NCI-H146 treated with DMSO at 0.1 percent for 48 hours (cell line): ENCODE results near the gene ZNF33B.
A peak's percentile ranks its signal among the peaks of the same experiment; 100 is the strongest.
"Not testable (repeated sequence)": the region's sequence is repeated elsewhere in the genome, so short reads cannot be mapped to it uniquely, and the experiment has no call there.

Source experiments
- DNase-seq: peaks from one replicate; lab custom pipeline; 2025; ENCODE audit not compliant: unreplicated experiment; lab: John Stamatoyannopoulos, UW

The ZNF33B gene

DNA sequence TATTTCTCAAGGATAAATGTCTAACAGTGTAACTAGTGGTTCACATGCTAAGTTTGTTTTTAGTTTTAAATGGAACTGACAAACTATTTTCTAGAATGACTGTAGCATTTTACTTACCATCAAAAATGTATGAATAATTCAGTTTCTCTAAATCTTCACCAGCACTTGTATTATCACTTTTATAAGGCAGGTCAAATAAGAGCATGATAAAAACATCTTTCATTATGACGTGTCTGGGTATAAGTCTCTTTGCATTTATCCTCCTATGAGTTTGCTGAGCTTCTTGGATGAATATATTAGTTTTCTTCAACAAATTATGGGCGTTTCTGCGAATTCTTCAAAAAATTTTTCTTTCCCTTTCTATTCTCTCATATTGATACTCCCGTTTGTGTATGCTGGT is 19.9 kb downstream of the ZNF33B start:
- DNase-seq = no peak

DNA sequence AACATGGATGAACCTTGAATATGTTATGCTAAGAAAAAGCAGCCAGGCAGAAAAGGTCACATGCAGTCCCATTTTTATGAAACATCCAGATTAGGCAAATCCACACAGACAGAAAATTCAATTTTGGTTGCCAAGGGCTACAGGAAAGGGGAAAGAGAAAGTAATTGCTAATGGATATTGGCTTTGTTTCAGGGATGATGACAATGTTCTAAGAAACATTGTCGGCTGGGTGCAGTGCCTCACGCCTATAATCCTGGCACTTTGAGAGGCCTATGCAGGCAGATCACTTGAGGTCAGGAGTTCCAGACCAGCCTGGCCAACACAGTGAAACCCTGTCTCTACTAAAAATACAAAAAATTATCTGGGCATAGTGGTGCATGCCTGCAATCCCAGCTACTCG is 23.0 kb downstream of the ZNF33B start:
- DNase-seq = no peak

DNA sequence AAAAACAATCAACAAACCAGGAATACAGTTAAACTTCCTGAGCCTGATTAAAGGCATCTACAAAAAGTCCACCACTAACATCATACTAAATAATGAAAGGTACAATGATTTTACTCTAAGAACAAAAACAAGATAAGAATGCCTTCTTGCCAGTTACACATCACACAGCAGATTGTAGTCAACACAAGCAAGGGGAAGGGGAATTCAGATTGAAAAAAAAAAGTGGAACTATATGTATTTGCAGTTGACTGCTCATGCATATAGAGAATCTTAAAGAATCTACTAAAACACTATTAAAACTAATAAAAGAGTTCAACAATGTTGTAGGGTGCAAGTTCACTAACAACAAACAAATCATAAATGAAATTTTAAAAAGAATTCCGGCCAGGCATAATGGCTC is 28.5 kb downstream of the ZNF33B start:
- no peak for DNase-seq

DNA sequence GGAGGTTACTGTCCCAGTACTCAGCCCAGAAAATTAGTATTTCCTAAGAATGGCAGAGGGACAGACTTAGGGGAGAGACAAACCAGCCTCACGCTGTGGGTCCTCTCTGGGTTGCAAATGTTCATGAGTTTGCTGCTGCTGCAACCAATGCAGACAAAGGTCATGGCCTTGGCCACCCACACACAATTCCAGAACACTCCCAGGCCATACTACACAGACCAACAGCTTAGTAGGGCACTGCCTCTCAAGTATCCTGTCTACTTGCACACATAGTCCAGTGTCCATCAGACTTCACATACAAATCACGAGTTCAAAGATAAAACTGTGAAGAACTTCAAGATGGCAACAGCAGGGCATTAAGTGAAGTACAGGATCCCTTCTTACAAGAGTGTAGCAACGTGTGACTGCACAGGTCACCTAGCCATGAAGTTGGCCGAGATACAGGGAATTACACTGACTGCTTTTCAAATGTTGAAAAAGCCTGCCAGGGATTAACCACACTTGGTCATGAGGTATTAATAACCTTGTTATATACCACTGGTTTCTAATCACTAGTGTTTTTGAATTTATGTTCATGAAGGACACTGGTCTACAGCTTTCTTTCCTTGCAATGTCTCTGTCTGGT is 40.0 kb downstream of the ZNF33B start:
- no peak for DNase-seq

DNA sequence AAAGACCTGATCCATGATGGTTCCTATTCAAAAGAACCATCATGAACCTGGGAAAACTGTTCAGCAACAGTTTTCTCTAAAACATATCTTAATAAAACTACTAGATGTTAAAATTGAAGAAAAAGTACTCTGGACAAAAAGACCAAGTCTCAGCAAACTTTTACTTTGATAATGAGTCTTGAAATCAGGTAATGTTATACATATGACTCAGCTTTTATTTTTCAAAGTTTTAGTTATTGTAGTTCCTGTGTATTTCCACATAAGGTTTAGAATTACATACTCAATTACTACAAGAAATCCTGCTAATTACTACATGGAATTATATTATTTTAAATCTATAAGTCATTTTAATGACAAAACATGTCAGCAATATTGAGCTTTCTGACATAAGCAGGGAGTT is 42.2 kb downstream of the ZNF33B start:
- no peak for DNase-seq

DNA sequence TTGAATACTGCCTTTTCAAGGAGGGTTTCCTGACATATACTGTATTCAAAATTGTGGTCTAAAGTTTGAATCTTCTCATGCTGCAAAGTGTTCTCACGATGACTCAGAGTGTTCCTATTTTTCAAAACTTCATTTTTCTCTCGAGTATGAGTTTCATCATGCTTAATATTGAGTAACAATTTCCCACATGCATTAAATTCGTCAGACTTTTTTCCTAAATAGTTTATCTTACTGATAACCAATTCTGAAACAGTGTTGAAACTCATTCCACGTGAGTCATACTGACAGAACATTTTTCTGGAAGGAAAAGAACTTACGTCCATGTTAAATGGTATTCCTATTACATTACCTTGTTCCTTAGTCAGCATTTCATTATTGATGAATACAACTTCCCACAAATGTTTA is 44.1 kb downstream of the ZNF33B start:
- no peak for DNase-seq

DNA sequence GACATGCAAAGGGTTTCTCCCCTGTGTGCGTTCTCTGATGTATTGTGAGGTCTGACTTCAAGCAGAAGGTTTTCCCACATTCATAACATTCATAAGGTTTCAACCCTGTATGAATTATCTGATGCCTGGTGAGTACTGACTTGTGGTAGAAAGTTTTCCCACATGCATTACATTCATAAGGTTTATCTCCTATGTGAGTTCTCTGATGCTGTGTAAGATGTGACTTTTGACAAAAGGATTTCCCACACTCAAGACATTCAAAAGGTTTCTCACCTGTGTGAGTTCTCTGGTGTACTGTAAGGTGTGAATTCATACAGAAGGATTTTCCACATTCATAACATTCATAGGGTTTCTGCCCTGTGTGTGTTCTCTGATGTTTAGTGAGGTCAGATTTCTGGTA is 45.1 kb downstream of the ZNF33B start:
- DNase-seq = no peak

DNA sequence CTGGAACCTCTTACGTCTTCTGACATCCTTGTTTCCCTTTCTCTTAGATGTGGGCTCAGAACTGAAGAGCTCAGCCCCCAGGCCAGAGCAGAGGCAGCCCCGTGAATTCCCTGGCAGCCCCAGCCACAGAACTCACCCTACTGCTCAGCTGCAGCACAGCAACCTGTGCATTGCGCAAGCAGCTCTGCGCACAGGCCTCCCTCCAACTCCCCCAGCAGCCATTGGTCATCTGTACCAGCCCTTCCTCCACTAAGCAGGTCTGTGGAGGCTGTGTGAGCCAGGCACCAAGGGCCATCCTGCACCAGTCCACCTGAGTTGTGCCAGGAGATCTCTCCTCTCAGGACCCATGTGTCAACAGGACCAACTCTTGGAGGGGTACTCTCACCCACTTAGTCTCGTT is 54.5 kb downstream of the ZNF33B start:
- DNase-seq = no peak

DNA sequence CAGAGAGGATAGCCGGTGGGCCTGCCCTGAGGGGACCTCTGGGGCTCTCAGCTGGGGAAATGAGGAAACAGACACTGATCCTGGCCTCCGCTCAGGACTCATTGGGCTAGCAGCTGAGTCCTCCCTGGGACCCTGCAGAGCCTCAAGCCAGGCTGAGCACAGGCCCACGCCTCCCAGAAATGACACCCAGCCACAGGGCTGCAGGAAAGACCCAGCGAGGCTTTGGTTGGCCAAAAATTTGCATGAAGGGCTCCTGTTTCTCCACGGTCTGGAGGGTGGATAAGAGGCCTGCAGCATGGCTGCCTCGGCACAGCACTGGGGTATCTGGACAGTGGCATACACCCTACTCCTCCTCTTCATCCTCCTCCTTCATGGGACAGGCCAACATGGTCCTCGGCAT is 60.4 kb downstream of the ZNF33B start:
- no peak for DNase-seq

DNA sequence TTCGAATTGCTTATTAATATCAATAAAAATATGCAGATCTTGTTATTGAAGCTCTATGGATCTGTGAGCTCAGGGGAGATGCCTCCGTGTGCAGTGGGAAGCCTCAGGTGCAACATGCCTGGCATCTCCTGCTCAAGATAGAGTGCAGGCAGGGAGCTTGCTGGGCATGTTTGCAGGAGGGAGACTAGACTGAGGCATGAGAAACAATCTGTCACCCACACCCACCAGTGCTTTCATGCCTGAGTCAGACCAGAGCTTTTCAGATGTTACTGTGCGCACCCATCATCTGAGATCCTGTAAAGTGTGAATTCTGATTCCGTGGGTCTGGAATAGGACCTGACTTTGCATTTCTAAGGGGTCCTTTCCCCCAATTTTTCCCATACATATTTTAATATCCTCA is 62.0 kb downstream of the ZNF33B start:
- DNase-seq = no peak

DNA sequence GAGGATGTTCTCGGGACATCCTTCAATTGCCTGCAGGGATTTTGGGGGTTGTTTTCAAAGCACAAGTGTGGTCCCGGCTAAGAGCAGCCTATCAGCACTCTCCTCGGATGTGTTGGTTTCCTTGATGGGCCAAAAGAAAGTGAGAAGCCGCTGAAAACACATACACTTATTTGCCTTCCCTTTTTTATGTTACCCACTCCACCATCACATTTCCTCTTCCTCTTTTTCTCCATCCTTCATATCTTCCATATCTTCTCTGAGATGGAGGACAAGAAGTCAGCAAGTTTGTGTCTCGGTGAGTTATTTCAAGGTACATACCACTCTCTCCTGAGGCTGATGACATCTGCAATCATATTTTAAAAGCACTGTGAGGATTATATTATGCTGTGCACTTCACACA is 64.0 kb downstream of the ZNF33B start:
- no peak for DNase-seq

DNA sequence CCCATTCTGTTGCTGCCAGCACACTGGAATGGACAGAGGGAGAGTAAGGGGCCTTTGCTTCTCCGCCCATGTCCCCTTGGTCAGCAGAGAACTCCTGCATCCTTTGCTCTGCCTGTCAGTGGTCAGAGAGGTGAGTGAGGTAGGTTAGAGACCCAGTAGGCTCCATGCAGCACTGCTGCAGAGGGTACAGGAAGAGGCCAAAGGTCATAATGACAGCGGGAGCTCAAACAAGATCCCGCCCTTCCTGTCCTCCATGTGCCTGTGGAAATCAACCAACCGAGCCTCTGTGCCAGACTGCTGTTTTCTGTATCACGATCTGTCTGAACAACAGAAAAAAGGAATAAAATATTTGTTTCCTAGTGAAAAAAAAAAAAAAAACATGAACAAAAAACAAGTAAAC is 81.4 kb downstream of the ZNF33B start:
- no peak for DNase-seq

DNA sequence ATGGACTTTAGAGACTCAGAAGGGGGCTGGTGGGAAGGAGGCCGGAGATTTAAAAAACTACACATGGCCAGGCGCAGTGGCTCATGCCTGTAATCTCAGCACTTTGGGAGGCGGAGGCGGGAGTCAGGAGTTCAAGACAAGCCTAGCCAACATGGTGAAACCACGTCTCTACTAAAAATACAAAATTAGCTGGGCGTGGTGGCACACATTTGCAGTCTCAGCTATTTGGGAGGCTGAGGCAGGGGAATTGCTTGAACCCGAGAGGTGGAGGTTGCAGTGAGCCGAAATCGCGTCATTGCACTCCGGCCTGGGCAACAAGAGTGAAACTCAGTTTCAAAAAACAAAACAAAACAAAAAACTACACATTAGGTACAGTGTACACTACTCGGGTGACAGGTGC is 84.8 kb downstream of the ZNF33B start:
- not testable (repeated sequence) for DNase-seq

DNA sequence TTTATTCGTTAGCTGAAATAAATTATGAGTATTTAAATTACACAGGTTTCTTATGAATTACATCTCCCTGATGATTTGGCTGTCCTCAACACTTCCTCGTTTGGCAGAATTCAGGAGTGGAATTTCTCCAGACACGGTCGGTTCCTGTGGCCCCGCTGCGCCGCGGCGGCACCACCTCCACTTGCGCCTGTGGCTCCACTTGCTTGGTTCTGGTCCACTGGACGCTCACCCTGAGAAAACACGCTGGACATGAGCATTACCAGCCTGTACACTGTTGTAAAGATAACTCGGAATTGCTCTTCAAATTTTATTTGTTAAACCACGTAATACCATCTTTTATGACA is 85.3 kb downstream of the ZNF33B start:
- peak; percentile 80 for DNase-seq

DNA sequence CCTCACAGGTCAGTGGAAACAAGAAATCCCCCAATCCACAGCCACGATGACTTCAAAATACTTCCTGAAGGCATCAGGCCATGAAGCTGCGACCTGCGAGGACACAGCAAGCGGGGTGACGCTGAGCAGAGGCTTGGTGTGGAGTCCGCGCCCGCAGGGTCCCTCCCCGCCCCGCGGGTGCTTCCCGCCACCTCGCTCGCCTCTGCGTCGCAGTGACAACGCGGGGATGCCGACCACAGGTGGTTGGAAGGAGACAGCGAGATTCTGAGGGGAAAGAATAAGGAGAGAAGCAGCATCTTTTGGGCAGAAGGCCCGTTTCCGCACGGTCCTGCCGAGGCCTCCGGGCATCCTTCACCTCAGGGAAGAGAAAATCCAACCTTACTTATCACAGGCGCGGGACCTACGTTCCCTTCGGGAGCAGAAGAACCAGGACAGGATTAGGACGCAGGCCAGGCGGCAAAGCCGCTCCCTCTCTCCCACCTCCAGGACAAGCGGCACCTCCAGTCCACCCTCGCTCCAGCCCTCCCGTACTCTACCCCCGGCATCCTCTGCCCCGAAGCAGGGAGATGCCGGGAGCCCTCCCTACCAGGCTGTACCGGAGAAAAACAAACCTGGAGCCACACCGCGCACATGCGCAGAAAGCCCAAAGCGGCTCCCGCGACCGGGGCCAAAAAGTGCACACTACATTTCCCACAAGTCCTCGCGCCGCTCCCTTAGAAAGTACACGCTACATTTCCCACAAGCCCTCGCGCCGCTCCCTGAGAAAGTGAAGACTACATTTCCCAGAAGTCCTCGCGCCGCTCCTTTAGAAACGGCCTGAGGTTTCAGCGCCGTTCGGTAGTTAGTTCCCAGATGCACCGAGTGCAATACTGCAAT is 85.9 kb downstream of the ZNF33B start:
- peak; percentile 94 for DNase-seq

DNA sequence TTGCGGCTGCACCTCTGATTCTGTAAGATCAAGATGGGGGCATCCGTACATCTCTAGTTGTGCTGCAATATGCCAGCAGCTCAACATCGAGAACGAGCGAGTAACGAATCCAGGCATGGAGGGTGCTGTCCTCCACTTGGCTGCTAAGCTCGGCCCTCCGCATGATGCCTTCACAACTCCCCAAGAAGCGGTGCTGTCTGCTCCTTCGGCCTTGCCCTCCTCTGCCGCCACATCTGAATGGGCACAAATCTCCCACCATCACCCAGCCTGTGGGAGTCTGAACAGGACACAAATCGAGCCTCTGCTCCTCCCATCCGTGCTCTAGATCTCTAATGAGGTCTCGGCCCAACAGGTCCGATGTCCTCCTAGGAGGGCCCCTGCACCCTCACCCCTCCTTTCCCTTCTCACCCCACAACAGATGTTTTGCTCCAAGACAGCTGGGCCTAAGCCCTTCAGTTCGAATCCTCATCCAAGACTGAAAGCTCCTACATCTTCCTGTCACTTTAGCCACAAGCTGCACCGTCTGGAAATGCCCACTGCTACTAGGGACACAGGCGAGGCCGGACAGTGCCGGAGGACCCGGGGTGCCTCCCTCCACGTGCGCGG is 86.7 kb downstream of the ZNF33B start:
- DNase-seq = no peak

DNA sequence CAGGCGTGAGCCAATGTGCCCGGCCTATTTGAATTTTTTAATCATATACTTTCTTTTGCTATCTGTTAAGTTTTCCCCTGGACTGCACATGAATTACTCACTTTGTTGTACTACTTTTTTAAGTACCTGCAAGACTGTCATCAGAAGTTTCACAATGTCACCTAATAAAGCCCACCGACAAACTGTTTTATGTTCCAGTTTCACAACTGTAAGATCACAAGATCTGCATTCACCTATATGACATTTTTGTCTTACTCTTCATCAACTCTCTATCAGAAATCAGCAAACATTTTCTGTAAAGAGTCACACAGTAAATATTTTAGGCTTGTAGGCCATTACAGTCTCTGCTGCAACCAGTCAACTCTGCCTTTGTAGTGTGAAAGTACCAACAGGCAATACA is 88.5 kb downstream of the ZNF33B start:
- DNase-seq = no peak

DNA sequence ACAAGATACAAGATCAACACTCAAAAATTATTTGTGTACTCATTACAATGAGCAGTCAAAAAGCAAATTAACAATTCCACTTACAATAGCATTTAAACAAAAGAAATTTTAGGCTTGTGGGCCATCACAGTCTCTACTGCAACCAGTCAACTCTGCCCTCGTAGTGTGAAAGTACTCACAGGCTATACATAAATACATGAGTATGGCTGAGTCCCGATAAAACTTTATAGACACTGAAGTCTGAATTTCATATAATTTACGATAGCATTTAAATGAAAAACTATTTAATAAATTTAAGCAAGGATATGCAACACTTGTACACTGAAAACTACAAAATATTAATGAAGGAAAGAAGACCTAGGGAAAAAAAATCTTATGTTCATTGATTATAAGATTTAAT is 90.1 kb downstream of the ZNF33B start:
- DNase-seq = no peak

DNA sequence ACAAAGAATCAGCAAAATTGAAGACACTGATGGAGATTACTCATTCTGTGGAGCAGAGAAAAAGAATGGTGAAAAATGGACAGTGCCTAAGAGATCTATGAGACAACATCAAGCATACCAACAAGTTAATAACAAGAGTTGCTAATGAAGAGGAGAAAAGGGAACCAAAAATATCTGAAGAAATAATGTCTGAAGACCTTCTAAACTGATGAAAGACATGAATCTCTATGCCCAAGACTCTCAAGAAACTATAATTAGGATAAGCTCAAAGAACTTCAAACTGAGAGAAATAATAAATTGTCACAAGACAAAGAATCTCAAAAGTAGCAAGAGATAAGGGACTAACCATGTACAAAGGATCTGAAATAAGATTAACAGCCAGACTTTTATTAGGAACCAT is 93.4 kb downstream of the ZNF33B start:
- no peak for DNase-seq

DNA sequence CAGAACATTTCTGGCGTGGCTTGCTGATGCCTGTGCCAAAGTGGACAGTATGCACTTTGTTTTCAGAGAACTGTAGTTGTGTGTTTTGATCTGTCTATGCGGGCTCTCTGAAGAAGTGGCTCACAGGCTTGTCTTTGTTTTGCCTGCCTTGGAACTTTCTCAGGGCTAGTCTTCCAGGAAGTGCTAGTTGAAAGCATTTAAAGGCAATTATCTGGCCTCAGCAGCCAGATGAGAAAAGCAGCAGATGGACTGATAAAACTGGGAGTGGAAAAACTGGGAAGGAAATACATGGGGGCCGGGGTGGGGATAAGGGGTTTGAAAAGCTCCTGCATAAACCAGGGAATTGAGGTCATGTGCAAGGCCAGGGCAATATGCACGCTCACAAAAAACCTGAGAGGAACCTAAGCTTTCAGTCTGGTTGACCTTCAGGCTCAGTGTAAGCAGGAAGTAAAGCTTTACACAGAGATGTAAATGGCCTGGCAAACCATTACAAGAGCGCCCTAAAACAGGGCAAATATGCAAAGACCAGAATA is 94.5 kb downstream of the ZNF33B start:
- DNase-seq = no peak
